ENCODE results near the gene SCYL1.

Gene SCYL1

DNA sequence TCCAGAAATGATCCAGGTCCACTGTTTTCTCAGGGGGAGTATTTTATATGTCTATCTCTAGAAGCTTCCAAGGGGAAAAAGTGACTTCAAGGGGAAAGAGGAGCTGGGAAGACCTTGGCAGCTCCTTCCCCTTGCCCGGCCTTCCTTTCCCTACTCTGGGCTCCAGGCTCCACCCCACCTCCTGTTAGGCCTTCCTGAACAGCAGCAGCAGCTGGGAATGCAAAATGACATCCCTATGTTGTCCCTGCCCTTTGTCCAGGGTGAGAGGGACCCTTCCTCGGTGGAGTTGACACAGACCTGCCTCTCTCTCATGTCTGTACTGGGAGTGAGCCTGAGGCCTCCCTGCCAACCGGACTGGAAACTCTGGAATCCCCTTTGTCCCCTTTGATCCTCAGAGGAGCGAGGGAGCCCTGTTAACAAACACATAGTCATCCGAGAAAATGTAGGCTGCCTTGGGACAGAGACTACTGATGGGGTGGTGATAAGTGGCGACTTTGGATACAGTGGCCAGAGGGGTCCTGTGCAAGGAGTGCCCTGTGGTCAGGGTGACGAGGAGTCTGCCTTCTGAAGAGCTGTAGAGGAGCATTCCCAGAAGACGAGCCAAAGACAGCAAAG, 35.1 kb upstream of the SCYL1 start:
- no peak overlapping the region for H3K4me3 ChIP-seq (ENCODE audit: low read depth, low read length)
- no peak for DNase-seq (ENCODE audit: low read depth)
- TF ChIP-seq, protein P1, sequence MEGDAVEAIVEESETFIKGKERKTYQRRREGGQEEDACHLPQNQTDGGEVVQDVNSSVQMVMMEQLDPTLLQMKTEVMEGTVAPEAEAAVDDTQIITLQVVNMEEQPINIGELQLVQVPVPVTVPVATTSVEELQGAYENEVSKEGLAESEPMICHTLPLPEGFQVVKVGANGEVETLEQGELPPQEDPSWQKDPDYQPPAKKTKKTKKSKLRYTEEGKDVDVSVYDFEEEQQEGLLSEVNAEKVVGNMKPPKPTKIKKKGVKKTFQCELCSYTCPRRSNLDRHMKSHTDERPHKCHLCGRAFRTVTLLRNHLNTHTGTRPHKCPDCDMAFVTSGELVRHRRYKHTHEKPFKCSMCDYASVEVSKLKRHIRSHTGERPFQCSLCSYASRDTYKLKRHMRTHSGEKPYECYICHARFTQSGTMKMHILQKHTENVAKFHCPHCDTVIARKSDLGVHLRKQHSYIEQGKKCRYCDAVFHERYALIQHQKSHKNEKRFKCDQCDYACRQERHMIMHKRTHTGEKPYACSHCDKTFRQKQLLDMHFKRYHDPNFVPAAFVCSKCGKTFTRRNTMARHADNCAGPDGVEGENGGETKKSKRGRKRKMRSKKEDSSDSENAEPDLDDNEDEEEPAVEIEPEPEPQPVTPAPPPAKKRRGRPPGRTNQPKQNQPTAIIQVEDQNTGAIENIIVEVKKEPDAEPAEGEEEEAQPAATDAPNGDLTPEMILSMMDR (IDR thresholded peaks at IDR 0.05; ENCODE audit: low read depth, low read length, missing control alignments): no peak

DNA sequence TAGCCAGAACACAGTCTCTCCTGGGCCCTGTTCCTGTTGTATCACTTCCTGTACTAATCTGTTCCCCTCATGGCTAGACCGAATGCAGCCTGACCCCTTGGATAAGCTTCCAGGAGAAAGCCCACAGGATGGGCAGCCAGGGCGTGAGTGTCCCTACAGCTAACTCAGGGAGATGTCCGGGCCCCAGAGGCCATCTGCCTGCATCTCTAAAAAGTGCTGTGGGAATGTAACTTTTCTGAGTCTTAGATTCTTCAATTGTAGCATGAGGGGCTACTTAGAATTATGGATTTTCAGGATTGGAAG, 33.8 kb upstream of the SCYL1 start:
- TF ChIP-seq, protein P1 (IDR thresholded peaks at IDR 0.05; ENCODE audit: low read depth, low read length, missing control alignments): no peak
- H3K4me3 ChIP-seq (ENCODE audit: low read depth, low read length): no peak overlapping the region
- no peak for DNase-seq (ENCODE audit: low read depth)

DNA sequence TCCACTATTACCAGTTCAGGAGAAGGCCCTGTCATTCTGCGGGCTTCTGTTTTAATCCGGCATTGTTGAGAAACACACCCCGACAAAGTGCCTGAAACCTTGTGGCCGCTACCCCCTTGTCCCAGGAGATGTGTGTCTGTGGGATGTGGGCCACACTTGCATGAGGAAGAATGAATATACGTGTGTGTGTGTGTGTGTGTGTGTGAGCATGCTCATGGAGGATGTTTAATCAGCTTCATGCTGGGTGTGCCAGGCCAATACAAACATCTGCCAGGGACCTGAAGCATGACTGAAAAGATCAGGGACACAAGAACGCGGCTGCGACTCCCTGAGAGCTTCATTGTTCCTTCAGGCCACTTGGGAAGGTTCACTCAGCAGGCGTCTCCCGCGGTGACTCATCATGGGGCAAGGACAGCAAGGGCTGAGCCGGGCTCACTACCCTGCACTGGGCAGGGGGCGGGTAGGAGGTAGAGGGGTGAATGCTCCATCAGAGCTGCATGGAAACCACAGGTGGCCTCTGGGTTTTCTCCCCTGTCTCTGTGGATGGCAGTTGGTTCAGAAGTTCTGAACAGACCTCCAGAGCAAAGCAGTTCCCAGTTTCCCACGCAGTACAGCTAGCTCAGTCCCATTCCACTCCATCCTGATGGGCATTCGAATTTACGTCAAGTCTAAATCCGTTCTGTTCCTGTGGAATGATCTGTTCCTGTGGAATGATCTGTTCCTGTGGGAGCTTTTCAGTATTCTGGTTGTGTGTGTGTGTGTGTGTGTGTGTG, 33.1 kb upstream of the SCYL1 start:
- TF ChIP-seq, protein P1 (IDR thresholded peaks at IDR 0.05; ENCODE audit: low read depth, low read length, missing control alignments): no peak
- DNase-seq (ENCODE audit: low read depth): no peak
- H3K4me3 ChIP-seq (ENCODE audit: low read depth, low read length): peak overlapping the region; percentile 23

DNA sequence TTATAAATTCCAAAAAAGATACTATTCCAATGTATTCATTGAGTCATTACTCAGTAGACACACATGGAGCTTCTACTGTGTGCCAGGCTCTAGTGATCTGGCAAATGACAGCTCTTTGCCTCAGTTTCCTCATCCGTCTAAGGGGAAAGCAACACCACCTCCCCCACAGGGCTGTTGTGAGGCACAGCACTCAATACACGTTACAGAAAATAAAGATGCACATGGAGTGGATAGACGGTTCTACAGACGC, 32.6 kb upstream of the SCYL1 start:
- H3K4me3 ChIP-seq (ENCODE audit: low read depth, low read length): peak overlapping the region; percentile 9; the same call in 1 of the 2 replicates
- TF ChIP-seq, protein P1 (IDR thresholded peaks at IDR 0.05; ENCODE audit: low read depth, low read length, missing control alignments): no peak
- no peak for DNase-seq (ENCODE audit: low read depth)

DNA sequence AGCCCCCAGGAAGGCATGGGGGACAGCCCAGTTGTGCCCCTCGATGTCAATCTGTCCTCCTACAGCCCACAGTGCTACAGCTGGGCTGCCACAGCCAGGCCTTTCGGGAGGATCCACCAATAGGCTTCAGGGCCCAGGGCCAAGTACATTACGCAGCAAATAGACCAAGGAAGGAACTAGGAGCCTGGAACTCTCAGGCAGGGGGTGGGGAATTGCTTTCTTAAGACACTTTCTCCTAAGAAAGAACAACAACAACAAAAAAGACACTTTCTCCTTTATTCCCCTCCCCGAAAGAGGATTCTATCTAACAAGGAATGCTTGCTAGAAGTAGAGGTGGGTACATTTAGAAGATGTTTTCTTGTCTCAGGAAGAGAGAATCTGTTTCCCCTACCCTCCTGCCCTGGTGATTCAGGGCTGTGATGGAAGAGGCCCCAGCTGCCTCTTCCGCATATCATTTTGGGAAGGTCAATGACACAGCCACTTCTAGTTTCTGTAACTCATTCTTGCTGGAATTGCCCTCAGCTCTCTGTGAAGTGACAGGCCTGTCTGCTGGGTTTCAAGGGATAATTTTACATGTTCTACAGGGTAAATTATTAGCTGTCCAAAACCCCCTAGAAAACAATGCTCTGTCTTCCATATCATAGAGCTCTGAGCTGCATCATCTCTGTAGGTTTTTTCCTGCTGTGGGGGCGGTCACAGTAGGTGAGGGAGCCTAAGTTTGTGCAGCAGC, 32.1 kb upstream of the SCYL1 start:
- peak overlapping the region; percentile 9 for H3K4me3 ChIP-seq (ENCODE audit: low read depth, low read length)
- TF ChIP-seq, protein P1 (IDR thresholded peaks at IDR 0.05; ENCODE audit: low read depth, low read length, missing control alignments): no peak
- DNase-seq (ENCODE audit: low read depth): no peak

DNA sequence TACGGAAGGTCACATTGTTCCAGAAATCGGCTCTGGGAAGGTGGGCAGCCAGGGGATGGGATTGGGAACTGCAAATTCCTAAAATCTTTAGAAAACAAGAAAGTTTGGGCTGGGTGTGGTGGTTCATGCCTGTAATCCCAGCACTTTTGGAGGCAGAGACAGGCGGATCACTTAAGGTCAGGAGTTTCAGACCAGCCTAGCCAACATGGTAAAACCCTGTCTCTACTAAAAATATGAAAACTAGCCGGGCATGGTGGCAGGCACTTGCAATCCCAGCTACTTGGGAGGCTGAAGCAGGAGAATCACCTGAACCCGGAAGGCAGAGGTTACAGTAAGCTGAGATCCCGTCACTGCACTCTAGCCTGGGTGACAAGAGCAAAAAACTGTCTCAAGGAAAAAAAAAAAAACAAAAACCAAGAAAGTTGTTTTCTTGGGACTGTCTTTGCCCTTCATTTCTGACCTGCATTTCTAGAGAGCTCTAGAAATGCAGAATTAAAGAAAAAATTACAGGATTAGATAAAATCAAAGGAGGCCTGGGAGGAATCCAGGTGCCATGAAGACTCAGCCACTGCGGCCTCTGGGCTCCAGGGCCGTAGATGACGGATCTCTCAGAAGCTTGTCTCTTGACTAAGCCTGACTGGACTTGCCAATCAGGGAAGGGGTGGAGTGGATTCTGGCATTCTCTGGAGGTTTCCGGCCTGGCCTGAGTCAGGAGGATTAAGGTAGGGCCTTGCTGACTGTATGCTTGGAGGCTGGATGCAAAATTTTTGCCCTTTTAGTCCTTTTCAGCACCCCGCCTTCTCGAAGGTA, 31.3 kb upstream of the SCYL1 start:
- no peak for DNase-seq (ENCODE audit: low read depth)
- TF ChIP-seq, protein P1 (IDR thresholded peaks at IDR 0.05; ENCODE audit: low read depth, low read length, missing control alignments): no peak
- peak overlapping the region; percentile 6 for H3K4me3 ChIP-seq (ENCODE audit: low read depth, low read length)

Measured in GM12864 (cell line).